ENCODE measurements around the gene RMND1. TPM values are rescaled to one million over a fixed set of nuclear protein-coding genes. Genes with fewer than 3 reads are reported as not detected.
A peak's percentile ranks its signal among the peaks of the same experiment; 100 is the strongest.

Gene RMND1
- total and polyA plus RNA-seq, 9 of the 15 experiments (the other 6 are each of a cell fraction or from before 2014, with no cell fraction given): 26.9 to 47.8 (median 36.2) TPM

- TF ChIP-seq ZNF511 (CRISPR knock-in tag; IDR thresholded peaks at IDR 0.05): no peak; the same call in 1 of the 2 replicates
- TF ChIP-seq FOXK2 (conservative IDR thresholded peaks at IDR 0.05 in 1 of 2, IDR thresholded peaks at IDR 0.05 in 1 of 2; ENCODE audit: low read depth in 2 of 2): no peak
- no peak for TF ChIP-seq ZNF165 (CRISPR knock-in tag; IDR thresholded peaks at IDR 0.05; ENCODE audit: borderline replicate concordance)
- TF ChIP-seq, protein P1, sequence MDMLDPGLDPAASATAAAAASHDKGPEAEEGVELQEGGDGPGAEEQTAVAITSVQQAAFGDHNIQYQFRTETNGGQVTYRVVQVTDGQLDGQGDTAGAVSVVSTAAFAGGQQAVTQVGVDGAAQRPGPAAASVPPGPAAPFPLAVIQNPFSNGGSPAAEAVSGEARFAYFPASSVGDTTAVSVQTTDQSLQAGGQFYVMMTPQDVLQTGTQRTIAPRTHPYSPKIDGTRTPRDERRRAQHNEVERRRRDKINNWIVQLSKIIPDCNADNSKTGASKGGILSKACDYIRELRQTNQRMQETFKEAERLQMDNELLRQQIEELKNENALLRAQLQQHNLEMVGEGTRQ (CRISPR knock-in tag; IDR thresholded peaks at IDR 0.05): no peak
Measured at GRCh38 chr6:151390276-151390850, 61.6 kb downstream of the RMND1 start (continued).

GRCh38 chr6:151389618-151390275 is 62.2 kb downstream of the RMND1 start:
- ChIA-PET POLR2A (interaction anchor here (0.5 to 3.0 kb wide), 23 partner anchors 9 to 1500 kb away, joined by 3 to 18 read pairs (median 4); partner anchors contain the start of gene RMND1), CTCF (ENCODE audit: low intra/inter-chr PET ratio) (no interaction called here)
- no peaks in the 10 kb centered on the region for H3K9me3 ChIP-seq (replicated peaks; ENCODE audit: control insufficient read depth, insufficient read depth, low read depth, low read length)
- under 1% methylated on average over 42 of the region's 54 CpGs for WGBS (ENCODE audit: insufficient coverage, low coverage, missing lambda C conversion rate)
- intact Hi-C loops (cut with micrococcal nuclease): loop anchor here (2.0 to 5.0 kb wide), 5 partner anchors 15 to 1613 kb away; partner anchors contain the start of genes FBXO5, MTRF1L and RMND1
- H3K9ac ChIP-seq (ENCODE audit: insufficient read depth in 1 of 2, low read depth in 2 of 2, low read length in 2 of 2): peak overlapping the region; percentile 95 to 98
- in situ Hi-C loops (cut with MboI): no loop called here
- H3K4me2 ChIP-seq (ENCODE audit: insufficient read depth, low read length): peak overlapping the region; percentile 90
- peak; percentile 37 to 66 (median 46) for DNase-seq (ENCODE audit: extremely low read depth in 1 of 4, low spot score in 3 of 4)
- ATAC-seq: peak; percentile 85
- H4K20me1 ChIP-seq (replicated peaks; ENCODE audit: control insufficient read depth, insufficient read depth, low read length): peaks cover 15% of the 10 kb centered on the region; the same call in 1 of the 2 replicates
- H3K27ac ChIP-seq (ENCODE audit: extremely low read depth, low read depth, low read length): peak overlapping the region; percentile 96
- peak overlapping the region; percentile 93 for H3K4me3 ChIP-seq
- no peaks in the 10 kb centered on the region for H3K27me3 ChIP-seq (ENCODE audit: control insufficient read depth in 2 of 2, insufficient read depth in 2 of 2, low read length in 2 of 2)
- H3K4me1 ChIP-seq (replicated peaks in 1 of 2; ENCODE audit: control insufficient read depth in 2 of 2, insufficient read depth in 2 of 2, low read length in 2 of 2): peaks cover 10 to 29% of the 10 kb centered on the region in 2 experiments; a peak in 4 of 5 replicates
- peaks cover 83% of the 10 kb centered on the region for H3K79me2 ChIP-seq (ENCODE audit: control insufficient read depth, insufficient read depth, low read length)
- H2AFZ ChIP-seq (ENCODE audit: low read depth, low read length): peak overlapping the region; percentile 85
- BruUV-seq (replicated peaks): no TSS peak
- H3K9me1 ChIP-seq (ENCODE audit: control insufficient read depth, insufficient read depth, low read length): no peaks in the 10 kb centered on the region
- peak; percentile 23 for FAIRE-seq
- H3K36me3 ChIP-seq (ENCODE audit: control insufficient read depth, insufficient read depth, low read length): peaks cover 32% of the 10 kb centered on the region
- no peak for TF ChIP-seq NFE2 (IDR thresholded peaks at IDR 0.05; ENCODE audit: low read depth)
- TF ChIP-seq ZBTB17 (CRISPR knock-in tag; IDR thresholded peaks at IDR 0.05): peak; percentile 71
- no peak for TF ChIP-seq ELF1 (tag; IDR thresholded peaks at IDR 0.05)
- TF ChIP-seq LARP7 (IDR thresholded peaks at IDR 0.05): 0 out of 2 replicates have a peak, but pooled peaks have one; percentile 44
- TF ChIP-seq FOXA3 (CRISPR knock-in tag; conservative IDR thresholded peaks at IDR 0.05 in 1 of 2, IDR thresholded peaks at IDR 0.05 in 1 of 2): 0 out of 4 replicates have a peak, but pooled peaks of 1 of the 2 experiments have one; percentile 1
- TF ChIP-seq, protein P2, sequence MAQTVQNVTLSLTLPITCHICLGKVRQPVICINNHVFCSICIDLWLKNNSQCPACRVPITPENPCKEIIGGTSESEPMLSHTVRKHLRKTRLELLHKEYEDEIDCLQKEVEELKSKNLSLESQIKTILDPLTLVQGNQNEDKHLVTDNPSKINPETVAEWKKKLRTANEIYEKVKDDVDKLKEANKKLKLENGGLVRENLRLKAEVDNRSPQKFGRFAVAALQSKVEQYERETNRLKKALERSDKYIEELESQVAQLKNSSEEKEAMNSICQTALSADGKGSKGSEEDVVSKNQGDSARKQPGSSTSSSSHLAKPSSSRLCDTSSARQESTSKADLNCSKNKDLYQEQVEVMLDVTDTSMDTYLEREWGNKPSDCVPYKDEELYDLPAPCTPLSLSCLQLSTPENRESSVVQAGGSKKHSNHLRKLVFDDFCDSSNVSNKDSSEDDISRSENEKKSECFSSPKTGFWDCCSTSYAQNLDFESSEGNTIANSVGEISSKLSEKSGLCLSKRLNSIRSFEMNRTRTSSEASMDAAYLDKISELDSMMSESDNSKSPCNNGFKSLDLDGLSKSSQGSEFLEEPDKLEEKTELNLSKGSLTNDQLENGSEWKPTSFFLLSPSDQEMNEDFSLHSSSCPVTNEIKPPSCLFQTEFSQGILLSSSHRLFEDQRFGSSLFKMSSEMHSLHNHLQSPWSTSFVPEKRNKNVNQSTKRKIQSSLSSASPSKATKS (CRISPR knock-in tag; IDR thresholded peaks at IDR 0.05): no peak
- TF ChIP-seq, protein P3, sequence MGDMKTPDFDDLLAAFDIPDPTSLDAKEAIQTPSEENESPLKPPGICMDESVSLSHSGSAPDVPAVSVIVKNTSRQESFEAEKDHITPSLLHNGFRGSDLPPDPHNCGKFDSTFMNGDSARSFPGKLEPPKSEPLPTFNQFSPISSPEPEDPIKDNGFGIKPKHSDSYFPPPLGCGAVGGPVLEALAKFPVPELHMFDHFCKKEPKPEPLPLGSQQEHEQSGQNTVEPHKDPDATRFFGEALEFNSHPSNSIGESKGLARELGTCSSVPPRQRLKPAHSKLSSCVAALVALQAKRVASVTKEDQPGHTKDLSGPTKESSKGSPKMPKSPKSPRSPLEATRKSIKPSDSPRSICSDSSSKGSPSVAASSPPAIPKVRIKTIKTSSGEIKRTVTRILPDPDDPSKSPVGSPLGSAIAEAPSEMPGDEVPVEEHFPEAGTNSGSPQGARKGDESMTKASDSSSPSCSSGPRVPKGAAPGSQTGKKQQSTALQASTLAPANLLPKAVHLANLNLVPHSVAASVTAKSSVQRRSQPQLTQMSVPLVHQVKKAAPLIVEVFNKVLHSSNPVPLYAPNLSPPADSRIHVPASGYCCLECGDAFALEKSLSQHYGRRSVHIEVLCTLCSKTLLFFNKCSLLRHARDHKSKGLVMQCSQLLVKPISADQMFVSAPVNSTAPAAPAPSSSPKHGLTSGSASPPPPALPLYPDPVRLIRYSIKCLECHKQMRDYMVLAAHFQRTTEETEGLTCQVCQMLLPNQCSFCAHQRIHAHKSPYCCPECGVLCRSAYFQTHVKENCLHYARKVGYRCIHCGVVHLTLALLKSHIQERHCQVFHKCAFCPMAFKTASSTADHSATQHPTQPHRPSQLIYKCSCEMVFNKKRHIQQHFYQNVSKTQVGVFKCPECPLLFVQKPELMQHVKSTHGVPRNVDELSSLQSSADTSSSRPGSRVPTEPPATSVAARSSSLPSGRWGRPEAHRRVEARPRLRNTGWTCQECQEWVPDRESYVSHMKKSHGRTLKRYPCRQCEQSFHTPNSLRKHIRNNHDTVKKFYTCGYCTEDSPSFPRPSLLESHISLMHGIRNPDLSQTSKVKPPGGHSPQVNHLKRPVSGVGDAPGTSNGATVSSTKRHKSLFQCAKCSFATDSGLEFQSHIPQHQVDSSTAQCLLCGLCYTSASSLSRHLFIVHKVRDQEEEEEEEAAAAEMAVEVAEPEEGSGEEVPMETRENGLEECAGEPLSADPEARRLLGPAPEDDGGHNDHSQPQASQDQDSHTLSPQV (IDR thresholded peaks at IDR 0.05): peak; percentile 37

All from K562 (cell line).